H1 (cell line): ENCODE data around the gene ALK. TPM values are rescaled to one million over a fixed set of nuclear protein-coding genes. Genes with fewer than 3 reads are reported as not detected.

ENCODE experiments used
- CBX8 ChIP-seq: fragments of 300-800, 300-1000 bp; sonication (generic); IDR thresholded peaks from 2 replicates; pipeline ENCODE4 v1.7.1; 2016; ENCODE audit warnings: low read depth, low read length, borderline replicate concordance
- JUN ChIP-seq: IDR thresholded peaks from 2 replicates; pipeline ENCODE4 v1.6.1; 2011; ENCODE audit warnings: low read depth, mild to moderate bottlenecking, improper control_type of control experiment, low read length
- MAFK ChIP-seq: IDR thresholded peaks from 2 replicates; pipeline ENCODE4 v1.6.1; 2012; ENCODE audit warnings: low read depth, mild to moderate bottlenecking, improper control_type of control experiment, low read length
- SAP30 ChIP-seq: fragments of 300-600 bp; sonication (generic); IDR thresholded peaks from 2 replicates; pipeline ENCODE4 v1.7.1; 2012; ENCODE audit warnings: low read length, moderate library complexity, mild to moderate bottlenecking, inconsistent platforms; ENCODE audit not compliant: insufficient read depth, insufficient replicate concordance
- SIN3A ChIP-seq, 2 experiments: IDR thresholded peaks in 1 of 2; conservative IDR thresholded peaks in 1 of 2; 2 replicates each; pipeline ENCODE4 v1.6.1; 2011 to 2012; ENCODE audit warnings: low read length in 2 of 2, improper control_type of control experiment in 1 of 2, low read depth in 1 of 2, mild to moderate bottlenecking in 1 of 2
- TEAD4 ChIP-seq: IDR thresholded peaks from 2 replicates; pipeline ENCODE4 v1.6.1; 2012; ENCODE audit warnings: low read depth, low read length, inconsistent platforms, mixed read lengths
- polyA plus RNA-seq, 7 experiments: library from polyadenylated mRNA; depleted of rRNA in 3 of 7; stranded (reverse) in 5 of 7; unstranded in 2 of 7; fragments of >200 nt in 5 of 7; fragments of 200-250 nt in 2 of 7; gene quantifications; 1 replicate in 5 of 7; 2 replicates in 1 of 7; 4 replicates in 1 of 7; pipeline versions ENCODE4 v1.2.1 to v1.2.3, GENCODE V29; 2011 to 2013; ENCODE audit warnings: missing spikeins in 2 of 7, mixed read lengths in 2 of 7
- total RNA-seq: library from RNA; stranded (reverse); fragmentation: NEBNext Ultra II Directional; extraction: Animal tissue kit (Norgen Biotek cat#: 25700); gene quantifications from 2 replicates; pipeline ENCODE4 v1.2.1, GENCODE V29; 2021
- TF ChIP-seq, protein P1 (sequence below): IDR thresholded peaks from 2 replicates; pipeline ENCODE4 v1.6.1; 2012; ENCODE audit warnings: low read length, inconsistent platforms

ALK gene
- total and polyA plus RNA-seq, 2 of the 8 experiments (the other 6 are each of a cell fraction or from before 2014, with no cell fraction given) = 0.02 to 0.09 TPM

DNA sequence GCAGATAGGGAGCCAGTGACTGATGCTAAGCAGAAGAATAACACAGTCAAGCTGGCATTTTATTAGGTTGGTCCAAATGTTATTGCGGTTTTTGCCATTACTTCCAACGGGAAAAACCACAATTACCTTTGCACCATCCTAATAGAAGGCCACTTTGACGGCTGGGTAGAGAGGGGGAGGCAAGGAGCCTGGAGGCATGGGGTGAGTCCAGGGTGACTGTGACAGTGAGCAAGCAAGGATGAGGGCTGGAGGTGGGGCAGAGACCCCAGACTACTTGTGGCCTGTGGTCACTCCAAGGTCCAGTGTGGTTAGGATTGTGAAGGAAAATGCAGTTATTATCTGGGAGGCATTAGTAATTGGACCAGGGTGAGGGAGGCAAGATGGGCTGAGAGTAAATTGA is 416.6 kb downstream of the ALK start (continued):
- TF ChIP-seq, protein P1, sequence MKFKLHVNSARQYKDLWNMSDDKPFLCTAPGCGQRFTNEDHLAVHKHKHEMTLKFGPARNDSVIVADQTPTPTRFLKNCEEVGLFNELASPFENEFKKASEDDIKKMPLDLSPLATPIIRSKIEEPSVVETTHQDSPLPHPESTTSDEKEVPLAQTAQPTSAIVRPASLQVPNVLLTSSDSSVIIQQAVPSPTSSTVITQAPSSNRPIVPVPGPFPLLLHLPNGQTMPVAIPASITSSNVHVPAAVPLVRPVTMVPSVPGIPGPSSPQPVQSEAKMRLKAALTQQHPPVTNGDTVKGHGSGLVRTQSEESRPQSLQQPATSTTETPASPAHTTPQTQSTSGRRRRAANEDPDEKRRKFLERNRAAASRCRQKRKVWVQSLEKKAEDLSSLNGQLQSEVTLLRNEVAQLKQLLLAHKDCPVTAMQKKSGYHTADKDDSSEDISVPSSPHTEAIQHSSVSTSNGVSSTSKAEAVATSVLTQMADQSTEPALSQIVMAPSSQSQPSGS = no peak
- no peak for TF ChIP-seq CBX8
- no peak for TF ChIP-seq SAP30
- no peak for TF ChIP-seq SIN3A (conservative IDR thresholded peaks at IDR 0.05 in 1 of 2, IDR thresholded peaks at IDR 0.05 in 1 of 2; ENCODE audit: low read depth in 1 of 2, low read length in 2 of 2)
- TF ChIP-seq MAFK = no peak
- TF ChIP-seq JUN = no peak
- no peak for TF ChIP-seq TEAD4
